ENCODE data around the gene FEM1C.

FEM1C gene, protein sequence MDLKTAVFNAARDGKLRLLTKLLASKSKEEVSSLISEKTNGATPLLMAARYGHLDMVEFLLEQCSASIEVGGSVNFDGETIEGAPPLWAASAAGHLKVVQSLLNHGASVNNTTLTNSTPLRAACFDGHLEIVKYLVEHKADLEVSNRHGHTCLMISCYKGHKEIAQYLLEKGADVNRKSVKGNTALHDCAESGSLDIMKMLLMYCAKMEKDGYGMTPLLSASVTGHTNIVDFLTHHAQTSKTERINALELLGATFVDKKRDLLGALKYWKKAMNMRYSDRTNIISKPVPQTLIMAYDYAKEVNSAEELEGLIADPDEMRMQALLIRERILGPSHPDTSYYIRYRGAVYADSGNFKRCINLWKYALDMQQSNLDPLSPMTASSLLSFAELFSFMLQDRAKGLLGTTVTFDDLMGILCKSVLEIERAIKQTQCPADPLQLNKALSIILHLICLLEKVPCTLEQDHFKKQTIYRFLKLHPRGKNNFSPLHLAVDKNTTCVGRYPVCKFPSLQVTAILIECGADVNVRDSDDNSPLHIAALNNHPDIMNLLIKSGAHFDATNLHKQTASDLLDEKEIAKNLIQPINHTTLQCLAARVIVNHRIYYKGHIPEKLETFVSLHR

DNA sequence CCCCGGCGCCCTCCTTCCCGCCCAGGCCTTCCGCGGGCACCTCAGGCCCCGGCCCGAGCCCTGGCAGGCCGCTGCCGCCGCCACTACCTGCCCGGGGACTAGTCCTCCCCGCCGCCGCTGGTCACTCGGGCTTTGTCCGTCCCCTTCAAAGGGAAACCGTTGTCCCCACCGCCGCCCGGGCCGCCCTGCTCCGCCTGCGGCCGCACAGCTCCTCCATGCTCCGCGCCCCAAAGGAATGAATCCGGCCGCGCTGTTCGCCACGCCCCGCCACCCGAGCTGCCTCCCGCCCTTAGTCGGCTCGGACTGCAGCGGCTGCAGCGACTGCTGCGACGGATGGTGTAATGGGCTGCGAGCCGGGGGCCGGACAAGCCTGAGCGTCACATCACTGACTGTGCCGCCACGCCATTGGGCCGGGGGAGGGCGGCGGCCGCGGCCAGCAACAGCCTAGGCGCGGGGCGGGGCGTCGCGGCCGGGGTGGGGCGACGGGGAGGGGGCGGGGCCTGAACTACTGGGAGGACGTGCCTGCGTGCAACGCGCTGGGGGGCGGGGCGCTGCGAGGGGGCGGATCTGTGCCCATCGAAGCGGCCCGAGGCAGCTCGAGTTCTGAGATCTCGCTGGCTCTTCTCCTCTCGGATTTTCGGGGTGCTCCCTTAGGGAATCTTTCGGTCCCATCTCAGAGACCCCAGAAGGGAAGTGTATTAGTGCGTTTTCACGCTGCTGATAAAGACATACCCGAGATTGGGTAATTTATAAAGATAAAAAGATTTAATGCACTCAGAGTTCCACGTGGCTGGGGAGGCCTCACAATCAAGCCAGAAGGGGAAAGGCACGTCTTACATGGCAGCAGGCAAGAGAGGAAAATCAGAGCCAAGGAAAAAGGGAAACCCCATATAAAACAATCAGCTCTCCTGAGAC lies at the start of gene FEM1C:
Gene FEM1C, minus strand, starts transcription at position 340 of the 915 bp plus-strand sequence. CDS start 1,282 bp downstream, outside the sequence.
- peak; percentile 99 for DNase-seq

DNA sequence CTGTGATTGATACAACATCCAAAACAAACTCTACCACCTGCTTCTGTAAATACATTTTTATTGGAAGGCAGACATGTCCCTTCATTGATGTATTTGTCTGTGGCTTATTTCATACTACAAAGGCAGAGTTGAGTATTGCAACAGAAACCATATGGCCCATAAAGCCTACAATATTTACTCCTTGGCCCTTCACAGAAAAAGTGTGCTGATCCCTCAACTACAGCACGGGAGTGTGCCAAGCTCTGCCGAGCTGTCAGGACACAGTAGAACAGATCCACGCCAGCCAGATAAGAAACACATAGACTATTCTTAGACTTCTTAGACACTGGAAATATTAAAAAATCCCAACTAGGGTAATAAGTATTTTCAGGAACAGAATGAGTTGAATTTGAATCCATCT lies 44.5 kb upstream of the FEM1C start:
- no peak for DNase-seq

DNA sequence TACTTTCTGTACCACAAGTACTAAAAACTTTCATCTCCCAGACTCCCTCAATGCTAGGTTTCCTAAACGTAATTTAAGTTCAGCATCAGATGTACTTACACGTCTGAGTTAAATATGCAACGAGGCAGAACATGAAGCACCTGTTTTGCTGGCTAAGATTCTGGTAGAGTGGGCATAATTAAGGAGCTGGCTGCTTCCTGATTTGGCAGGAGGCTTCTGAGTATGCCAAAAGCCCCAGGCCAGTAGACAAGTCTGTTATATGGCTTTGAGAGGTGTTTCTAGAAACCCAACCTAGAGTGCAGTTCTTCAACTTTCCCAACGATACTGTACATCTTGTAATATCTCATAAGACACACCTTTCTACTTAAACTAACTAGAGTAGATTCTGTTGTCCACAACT lies 44.1 kb upstream of the FEM1C start:
- DNase-seq = no peak

DNA sequence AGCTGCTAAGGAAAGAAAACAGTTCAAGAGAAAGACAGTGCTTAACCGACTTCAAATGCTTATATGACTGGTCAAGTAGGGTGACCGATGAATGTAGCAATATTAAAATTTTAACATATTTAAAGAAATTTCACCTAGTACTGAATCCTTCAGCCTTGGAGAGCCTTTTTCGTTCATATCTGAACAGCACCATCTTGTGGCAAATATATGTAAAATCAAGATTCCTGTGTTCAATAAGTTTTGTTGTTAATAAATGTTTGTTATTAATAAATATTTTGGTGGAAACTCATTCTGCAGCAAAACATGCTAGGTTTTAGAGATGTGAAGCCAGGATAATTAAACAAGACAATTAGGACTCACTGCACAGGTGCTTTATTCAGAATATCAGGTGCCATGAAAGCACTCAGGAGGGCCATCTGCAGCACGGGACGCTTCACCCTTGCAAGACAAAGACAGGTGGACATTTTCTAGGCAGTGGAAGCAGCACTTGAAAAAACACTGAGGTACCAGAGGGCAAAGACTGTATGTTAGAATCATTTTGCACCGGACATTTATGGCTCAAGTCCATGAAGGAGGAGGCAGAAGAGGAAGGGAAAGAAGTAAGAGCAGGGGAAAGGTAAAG lies 42.1 kb upstream of the FEM1C start:
- no peak for DNase-seq

DNA sequence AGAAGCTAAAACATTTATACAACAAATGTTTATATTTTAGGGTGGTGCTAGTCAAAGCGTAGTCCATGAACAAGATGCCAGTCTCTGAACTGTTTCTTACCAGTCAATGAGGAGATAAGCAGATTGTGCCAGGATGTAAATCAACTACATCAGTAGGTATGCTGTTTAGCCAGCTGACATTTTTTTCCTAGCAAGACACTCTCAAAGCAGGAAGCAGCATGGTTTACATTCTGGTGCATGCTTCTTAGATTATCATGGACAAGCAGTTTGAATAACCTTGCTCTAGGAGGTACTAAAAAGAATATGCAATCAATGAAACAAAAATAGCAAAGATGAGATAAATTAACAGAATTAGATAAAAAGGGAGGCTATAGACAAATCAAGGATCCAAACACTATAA lies 40.7 kb upstream of the FEM1C start:
- DNase-seq = no peak

DNA sequence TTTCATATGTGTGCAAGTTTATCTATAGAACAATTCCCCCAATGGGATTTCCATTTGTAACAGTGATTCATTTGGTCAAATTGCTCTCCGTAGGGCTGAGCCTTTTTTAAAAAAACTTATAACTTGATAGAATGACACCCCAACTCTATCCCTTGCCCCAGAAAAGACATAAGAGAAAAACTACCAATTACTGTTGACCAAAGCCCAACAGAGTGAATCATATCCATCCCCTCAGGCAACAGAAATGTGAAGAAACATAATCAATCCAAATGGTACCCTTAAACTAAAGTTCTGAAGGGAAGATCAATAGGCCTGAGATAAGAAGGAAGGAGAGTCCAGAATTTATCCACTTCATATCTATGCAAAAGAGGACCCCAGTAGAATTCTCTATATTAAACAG lies 39.9 kb upstream of the FEM1C start:
- no peak for DNase-seq

DNA sequence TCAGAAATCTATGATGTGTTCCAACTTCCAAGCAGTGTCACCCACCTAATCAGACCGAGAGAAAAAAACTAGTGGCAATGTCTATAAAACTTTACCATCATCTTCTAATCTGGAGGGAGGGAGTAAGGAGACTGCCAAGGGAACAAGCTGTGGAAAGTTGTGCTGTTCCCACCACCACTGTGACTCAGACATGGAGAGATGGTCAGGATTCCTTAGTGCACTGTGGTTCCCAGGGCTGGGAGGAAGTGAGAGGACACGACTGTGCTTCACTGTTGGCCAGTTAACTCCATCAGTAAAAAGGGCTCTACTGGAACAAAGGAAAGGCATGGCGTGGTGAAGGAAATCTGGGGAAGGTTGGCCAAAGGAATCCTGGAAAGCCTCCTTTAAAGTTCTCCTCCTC lies 38.9 kb upstream of the FEM1C start:
- no peak for DNase-seq

DNA sequence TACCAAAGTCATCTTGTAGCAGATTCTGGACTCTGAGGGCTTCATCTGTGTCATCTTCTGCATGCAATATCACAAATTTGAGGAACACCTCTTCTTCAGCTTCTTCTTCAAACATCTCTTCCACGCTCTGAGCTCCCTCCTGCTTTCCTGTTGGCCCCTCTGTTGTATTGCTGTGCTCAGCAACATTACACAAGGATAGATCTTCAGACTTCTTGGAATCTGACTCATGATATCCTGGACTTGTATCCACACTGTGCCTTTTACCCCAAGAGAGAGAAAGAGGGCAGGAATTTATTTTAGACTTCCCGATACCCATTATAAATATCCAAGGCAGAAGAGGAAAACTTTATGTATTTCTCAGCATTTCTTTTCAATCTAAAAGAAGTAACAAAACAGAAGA lies 36.4 kb upstream of the FEM1C start:
- DNase-seq = no peak

DNA sequence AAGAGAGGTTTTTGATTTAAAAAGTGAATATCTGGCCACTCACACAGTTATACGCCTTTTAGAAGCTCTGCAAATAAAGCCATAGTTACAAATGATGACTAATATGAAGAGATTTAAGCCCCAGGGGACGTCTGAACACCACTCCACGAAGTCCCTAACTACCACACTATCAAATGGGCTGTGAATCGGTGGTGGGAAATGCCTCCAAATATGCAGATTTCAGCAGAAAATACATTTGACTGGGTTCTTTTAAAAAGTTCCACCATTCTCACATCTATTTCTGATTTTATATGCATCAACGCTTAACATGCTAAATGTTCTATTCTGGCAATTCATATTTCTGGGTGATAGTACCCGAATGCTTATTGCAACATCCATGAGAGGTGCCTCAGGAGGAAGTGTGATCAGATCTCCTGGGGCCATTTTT lies 35.2 kb upstream of the FEM1C start:
- DNase-seq = no peak

DNA sequence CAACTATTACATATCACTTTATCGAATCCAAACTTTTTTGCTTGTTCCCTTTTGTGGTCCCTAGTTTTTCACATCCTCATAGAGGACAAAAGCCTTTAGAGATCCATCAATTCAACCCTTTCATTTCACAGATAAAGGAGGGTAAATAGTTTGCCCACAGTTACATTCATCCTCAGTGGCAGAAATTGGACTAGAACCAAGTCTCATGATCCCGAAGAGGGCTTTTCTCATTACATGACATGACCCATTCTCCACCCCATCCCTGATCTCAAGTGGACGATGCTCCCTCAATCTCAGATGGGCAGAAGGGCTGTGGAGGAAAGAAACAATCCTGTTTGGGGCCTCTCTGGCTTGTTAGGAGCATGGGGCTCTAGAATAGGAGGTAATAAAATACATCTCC lies 34.6 kb upstream of the FEM1C start:
- DNase-seq = no peak

DNA sequence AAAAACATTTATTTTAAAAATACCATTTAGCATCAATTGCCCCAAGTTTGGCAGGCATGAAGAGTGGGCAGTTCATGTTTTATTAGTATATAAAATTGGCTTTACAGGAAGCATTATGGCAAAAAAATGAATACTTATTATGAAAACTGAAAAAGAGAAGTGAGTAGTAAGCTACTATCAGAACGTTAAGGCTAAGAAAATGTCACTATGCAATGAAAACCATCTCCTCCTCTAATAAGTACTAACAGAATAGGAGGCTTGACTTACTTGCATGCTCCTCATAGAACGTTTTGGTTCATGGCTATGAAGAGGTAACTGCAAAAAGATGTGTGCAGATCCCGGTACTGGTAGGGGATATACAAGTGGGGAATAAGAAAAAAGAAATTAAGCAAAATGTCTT lies 34.1 kb upstream of the FEM1C start:
- no peak for DNase-seq

DNA sequence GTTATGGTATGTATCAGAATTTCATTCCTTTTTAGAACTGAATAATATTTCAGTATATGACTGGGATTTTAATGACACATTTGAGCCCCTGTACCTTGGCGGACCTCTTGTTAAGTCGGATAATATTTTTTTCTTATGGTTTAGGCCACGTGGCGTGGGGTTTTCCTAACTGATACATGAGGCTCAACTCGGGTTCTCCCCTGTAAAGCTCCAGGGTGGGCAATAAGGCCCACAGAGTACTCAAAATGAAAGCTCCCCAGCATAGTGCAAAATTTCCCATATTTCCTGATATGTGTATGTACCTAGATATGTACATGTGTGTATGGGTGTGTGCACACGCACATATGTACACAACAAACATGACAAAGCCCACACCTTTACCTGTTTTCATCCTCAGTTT lies 33.2 kb upstream of the FEM1C start:
- DNase-seq = no peak

DNA sequence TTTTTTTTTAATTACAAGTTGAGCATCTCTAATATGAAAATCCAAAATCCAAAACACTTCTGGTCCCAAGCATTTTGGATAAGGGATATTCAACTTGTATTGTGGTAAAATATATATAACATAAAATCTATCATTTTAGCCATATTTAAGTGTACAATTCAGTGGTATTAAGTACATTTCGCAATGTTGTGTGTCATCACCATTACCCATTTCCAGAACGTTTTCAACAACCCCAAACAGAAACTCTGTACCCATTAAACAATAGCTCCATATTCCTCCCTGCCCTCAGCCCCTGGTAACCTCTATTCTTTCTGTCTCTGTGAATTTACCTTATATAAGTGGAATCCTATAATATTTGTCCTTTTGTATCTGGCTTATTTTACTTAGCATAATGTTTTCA lies 32.8 kb upstream of the FEM1C start:
- no peak for DNase-seq

DNA sequence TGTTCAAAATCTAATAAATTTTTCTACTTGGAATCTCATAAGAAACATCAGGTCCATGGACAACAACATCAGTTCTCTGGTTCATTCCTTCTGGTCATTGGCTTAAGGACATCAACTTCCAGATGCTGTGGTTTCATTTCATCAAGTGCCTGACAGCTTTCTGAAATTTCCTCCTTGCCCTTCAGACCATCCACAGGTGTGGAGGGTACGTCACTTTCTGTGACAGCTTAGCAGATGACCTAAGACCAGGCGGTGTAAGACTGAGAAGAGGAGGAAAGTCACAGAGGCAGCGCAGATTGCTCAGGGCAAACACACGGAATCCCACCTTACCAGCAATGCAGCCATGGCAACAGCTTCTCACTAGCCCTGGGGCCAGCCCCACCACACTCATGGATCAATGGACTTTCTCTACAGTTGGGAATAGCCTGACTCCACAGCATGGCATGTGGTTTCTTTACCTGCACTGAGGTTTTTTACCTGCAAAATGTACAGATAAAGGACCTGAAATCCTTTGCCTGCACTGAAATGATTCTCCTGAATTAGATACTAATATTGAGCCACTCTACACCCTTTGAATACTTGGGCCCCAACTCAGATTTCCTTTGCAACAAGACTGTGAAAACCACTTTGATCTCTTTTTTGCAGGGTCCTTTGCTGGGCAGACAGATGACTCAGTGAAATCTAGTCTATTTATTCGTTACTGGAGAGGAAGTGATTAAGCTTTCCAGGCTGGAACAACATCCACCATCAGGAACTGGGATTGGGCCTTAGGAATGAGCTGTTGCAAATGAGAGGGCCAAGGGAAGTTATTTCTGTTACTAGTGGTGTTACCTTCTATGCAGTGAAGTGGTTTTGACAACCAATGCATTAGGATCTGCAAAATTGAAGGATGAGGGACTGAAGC lies 30.8 kb upstream of the FEM1C start:
- no peak for DNase-seq

DNA sequence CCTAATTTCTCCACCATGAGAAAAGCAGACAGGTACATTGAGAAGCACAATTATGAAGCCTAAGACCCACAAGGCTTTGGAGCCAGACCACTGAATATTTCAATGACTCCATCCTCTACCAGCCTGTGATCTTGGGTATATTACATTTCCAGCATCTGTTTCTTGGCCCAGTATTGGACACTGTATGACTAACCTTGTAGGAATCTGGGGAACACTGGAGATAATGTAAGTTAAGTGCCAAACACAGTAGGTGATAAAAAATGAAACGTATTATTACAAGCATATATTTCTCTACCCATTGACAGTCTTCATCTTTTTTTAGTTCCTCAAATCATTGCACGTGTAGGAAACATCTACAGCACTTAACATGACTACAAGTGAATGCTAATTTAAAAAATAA lies 28.6 kb upstream of the FEM1C start:
- DNase-seq = no peak

DNA sequence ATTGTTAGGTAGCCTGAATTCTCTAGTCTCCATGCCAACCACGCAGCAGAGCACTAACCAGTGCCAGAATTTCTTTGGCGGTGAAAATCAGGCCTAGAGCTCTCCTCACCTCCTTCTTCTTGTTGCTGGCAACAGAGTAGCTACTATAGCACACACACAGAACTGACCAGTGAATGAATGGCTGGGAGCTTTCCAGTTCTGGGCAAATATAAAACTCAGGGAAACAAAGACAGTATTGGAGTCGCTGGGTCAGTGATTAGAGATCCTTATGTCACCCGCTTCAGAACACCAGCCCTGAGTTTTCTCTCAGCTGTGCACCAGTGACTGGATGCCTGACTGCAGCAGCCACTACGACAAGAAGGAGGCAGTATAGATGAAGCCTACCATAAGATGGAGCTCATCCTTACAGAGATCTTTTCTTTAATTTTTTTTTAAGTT lies 26.9 kb upstream of the FEM1C start:
- no peak for DNase-seq

DNA sequence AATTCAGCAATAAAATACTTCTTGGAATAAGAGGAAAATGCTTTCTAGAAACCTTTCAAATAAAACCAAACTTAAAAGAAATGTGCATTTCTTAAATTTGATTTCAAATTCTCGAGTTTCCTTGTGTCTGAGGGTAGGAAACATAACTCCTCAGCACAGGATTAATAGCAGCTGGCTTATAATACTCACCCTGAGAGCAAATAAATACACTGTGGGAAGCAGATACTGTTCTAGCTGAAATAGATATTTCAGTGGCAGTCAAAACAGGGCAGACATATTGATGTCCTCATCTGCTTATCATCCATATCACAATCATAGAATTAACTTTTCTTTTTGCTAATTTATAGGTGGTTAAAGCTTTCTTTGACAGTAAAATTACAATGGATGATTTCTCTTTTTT lies 24.1 kb upstream of the FEM1C start:
- no peak for DNase-seq

DNA sequence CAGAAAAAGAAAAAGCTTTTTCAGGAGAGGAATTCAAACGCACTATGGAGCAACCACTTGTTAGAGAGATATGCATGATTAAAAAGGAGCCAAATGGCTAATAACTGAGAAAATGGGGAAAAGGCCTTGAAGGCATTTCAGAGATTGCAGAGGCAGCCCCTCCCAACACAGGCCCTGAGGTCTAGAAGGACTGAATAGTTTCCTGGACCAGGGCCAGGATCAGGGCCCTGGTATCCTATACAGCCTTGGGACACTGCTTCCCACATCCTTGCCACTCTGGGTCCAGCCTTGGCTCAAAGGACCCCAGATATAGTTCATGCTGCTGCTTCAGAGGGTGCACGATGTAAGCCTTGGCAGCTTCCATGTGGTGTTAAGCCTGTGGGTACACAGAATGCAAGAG lies 20.7 kb upstream of the FEM1C start:
- no peak for DNase-seq

DNA sequence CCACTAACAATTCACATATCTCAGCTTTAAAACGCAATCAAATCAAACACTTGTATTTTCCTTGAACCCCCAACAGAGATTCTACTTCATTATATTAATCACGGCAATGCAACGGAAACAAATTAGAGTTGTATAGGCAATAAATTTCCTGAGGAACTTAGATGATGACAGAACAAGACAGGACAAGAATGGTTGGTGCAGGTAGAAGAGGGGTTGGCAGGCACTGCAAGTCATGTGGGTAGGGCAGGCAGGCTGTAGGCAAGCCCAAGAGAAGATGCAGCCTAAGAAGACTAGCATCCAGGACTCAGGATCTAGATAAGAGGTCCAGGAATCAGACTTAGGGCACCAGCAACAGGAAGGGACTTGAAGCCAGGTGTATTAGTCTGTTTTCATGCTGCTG lies 16.6 kb upstream of the FEM1C start:
- no peak for DNase-seq

DNA sequence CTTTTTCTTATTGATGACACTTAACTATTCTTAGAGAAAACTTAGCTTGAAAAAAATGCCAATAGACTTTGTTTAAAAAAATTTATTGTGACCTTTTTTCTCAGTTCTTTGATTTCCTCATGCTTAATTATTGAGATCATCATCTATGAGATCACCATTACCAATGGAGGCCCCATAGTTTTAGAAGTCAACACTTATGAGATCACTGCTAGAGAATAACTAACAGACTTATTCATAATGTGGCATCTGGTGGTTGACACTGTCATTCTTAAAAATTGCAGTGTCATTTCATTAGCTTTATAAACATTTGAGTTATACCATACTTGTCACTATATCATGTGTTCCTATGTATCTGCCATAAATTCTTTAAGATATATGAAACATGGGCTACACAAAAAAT lies 14.9 kb upstream of the FEM1C start:
- DNase-seq = no peak

DNA sequence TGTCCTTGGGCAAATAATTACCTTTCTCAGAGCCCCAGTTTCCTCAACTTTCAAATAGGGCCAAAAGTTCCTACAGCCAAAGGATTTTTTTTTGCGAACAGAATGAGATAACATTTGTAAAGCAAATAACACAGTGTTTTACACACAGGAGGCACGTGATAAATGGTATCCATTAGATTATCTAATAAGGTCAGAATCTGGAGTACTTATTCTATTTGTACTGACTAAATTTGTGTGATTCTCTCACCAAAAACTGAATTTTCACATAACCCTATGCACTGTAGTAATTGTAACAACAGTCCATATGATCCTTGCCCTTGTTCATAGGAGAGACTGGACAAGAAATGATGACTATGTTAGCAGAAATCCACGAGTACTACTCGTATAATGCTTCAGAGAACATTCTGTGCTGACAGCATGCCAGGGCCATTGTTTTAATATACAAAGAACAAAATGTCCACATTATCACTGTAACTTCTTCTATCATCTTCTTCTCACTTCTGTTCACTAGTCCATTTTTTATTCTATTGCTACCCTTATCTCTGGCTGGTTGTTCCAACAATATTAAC lies 13.9 kb upstream of the FEM1C start:
- no peak for DNase-seq

Measured in stimulated activated CD4-positive, alpha-beta T cell treated with anti-CD3 and anti-CD28 coated beads, Interleukin-2, amount 100 ng/mL, for 24 hours (primary cell).